HG02938 (cell line): ENCODE measurements around the gene NINJ1.
A peak's percentile ranks its signal among the peaks of the same experiment; 100 is the strongest.
"Not testable (repeated sequence)": the region's sequence is repeated elsewhere in the genome, so short reads cannot be mapped to it uniquely, and the experiment has no call there.

Experiments used
- ATAC-seq: cut with Tn5 transposase; IDR thresholded peaks from one replicate; pipeline ENCODE4 v1.9.1; 2021; ENCODE audit warnings: mild to moderate bottlenecking, moderate library complexity; ENCODE audit not compliant: unreplicated experiment

The NINJ1 gene

DNA sequence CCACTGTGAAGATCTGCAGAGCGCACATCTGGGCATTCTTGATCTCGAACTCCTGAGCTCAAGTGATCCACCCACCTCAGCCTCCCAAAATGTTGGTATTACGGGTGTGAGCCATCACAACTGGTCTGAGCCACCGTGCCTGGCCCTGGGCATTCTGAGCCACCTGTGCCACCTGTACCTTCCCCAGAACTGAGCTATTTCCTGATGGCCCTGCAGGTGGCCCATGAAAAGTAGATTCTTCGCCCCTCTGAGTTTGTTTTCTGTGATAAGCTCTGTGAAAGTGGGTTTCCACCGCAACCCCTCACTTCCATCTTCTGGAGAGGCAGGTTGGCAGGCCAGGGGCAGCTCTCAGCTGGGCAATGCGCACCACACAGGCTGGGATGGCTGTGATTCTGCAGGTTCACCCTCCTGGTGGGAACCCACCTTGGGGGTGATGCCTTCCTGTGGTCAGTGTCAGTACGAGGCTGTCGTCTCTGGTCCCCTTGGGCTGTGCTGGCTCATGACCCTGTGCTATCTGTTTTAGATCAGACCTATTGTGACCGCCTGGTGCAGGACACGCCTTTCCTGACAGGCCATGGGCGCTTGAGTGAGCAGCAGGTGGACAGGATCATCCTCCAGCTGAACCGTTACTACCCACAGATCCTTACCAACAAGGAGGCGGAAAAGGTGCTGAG lies 26.8 kb downstream of the NINJ1 start:
- no peak for ATAC-seq

GRCh38 chr9:93105620-93106019 lies 28.4 kb downstream of the NINJ1 start:
- ATAC-seq, result no peak

DNA sequence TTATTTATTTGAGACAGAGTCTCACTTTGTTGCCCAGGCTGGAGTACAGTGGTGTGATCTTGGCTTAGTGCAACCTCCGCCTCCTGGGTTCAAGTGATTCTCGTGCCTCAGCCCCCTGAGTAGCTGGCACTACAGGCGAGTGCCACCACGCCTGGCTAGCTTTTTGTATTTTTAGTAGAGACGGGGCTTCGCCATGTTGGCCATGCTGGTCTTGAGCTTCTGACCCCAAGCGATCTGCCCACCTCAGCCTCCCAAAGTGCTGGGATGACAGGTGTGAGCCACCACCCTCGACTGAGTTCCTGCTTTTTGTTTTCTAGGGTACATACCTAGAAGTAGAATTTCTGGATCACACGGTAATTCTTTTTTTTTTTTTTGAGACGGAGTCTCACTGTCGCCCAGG lies 33.0 kb downstream of the NINJ1 start:
- ATAC-seq, result not testable (repeated sequence)

- no peak for ATAC-seq
Observed at GRCh38 chr9:93100276-93100636, 33.8 kb downstream of the NINJ1 start.

DNA sequence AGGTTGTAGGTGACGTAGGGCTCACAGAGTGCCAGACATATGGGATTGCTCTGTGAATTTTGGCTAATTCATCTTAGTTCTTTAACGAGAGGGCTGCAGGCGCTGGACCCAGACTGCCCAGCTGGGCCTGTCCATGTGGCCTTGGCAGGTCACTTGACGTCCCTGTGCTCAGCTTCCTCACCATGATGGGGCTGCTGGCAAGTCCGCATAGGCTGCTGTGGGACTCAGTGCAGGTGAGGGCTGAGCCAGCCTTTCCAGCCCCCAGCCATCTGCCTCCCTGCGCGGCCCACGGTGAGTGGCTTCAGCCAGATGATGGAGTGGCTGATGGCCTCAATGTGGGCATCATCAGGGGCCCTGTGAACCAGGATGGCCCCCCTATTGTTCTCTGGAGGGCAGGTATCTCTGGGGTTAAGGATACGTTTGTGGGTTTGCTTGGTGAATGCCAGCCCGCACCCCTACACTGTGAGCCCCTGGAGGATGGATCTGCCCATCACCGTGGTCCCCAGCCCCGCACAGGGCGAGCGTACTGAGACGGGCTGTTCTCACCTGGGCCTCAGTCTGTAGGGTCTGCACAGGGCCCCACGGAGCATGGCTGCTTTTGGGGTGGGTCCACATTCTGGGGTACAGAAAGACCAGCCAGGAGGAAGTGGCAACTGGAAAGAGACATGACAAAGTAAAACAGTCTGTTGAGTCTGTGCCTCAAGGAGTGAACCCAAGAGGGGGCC lies 34.3 kb downstream of the NINJ1 start:
- ATAC-seq, result no peak

DNA sequence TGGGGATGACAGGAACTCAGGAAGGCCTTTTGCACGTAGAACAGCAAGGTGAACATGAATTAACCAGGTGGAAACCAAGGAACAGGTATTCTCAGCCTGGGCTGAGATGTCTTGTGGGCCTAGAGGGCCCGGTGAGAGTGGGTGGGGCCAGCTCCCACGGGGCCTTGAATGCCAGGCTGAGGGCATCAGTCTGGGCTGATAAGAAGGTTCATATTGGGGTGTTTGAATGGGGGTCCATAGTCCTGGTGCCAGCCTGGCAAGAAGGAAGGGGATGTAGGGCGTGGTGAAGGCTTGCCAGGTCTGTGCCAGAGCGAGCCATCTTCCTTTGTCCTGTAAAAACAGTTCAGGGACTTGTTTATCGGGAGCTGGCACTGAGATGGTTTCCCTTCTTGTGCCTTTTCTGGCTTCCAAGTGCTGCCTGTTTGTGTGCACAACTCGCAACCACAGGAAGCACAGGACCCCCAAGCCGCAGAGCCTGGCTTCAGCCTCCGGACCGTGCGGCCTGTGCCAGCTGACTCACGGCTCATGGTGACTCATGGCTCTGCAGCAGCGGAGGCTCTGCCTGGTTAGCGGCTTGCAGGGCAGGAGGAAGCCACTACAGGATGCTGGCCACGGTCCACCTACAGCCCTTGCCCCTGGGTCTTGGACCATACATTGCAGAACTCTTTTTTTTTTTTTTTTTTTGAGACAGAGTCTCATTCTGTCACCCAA lies 35.7 kb downstream of the NINJ1 start:
- no peak for ATAC-seq

GRCh38 chr9:93097511-93098201 lies 36.4 kb downstream of the NINJ1 start:
- ATAC-seq, result no peak

GRCh38 chr9:93096811-93097382 lies 37.2 kb downstream of the NINJ1 start:
- peak; percentile 0 for ATAC-seq

DNA sequence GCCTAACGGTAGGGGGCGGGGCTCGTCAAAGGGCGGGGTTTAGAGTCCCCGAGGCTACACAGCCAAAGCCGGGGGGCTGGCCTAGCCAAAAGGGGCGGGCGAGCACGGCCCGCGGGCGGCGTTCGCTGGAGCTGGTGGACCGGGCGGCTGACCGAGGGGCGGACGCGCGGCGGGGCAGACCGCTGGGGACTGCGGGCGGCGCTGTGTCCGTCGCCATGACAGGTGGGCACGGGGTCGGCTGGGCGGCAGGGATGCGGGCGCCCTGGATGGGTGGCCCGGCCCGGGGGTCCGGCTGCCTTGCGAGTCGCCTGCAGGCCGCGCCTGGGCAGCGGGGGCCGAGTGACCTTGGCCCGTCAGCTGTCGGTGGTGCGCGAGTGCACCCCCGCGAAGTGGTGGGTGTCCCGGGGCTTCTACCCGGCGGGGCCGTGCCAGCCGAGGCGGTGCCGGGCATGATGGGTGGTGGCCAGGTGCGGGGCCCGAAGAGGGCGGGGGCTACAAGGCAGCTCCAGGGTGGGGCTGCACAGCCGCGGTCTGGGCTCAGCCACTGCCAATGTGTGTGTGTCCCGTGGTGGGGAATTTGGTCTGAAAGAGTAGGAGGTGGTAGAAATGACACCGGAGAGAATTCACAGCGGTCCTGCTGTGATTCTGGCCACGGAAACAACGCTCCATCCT lies 37.8 kb downstream of the NINJ1 start, which contains the start of gene CARD19:
TSS of gene CARD19 (plus strand) at position 87 of the 672 bp plus-strand sequence. CDS start at position 216, 129 bp downstream.
- peak; percentile 41 for ATAC-seq

DNA sequence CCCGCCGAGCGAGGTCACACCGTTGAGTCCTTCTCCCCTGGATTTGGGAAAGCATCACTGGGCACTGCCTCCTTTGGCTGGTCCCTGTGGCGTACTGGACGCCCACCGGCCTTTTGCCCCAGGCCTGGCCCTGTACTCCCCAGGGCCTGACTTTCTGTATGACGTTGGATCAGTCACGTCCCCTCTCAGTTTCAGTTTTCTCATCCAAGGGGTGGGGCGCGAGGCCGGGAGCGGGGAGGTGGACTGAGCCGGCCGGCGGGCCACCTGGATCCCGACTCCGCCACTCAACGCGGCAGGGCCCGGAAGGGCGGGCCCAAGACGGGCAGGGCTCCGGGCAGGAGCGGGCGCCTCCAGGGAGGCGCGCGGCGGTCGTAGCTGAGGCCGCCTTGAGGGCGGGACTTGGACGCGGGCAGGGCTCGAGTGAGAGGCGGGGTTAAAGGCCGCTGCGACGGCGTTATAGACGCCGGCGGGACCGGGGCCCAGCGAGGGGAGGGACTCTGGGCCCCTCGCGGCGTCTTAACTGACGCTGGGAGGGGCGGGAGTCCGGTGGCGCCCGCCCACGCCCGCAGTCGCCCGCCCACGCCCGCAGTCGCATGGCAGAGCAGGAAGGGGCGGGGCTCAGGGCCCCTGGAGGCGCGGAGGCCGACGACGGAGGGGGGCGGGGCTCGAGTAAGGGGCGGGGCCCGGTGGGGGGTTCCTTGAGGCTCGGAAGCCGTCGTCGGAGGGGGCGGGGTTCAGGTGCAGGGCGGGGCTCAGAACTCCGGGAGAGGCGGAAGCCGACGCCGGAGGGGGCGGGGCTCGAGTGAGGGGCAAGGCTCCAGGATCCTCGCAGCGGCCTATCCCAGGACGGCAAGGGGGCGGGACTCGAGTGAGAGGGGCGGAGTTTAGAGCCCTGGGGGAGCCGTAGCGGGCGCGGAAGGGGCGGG lies 38.6 kb downstream of the NINJ1 start:
- ATAC-seq, result peak; percentile 48

- ATAC-seq, result no peak
Observed at GRCh38 chr9:93094658-93095204, 39.3 kb downstream of the NINJ1 start.

DNA sequence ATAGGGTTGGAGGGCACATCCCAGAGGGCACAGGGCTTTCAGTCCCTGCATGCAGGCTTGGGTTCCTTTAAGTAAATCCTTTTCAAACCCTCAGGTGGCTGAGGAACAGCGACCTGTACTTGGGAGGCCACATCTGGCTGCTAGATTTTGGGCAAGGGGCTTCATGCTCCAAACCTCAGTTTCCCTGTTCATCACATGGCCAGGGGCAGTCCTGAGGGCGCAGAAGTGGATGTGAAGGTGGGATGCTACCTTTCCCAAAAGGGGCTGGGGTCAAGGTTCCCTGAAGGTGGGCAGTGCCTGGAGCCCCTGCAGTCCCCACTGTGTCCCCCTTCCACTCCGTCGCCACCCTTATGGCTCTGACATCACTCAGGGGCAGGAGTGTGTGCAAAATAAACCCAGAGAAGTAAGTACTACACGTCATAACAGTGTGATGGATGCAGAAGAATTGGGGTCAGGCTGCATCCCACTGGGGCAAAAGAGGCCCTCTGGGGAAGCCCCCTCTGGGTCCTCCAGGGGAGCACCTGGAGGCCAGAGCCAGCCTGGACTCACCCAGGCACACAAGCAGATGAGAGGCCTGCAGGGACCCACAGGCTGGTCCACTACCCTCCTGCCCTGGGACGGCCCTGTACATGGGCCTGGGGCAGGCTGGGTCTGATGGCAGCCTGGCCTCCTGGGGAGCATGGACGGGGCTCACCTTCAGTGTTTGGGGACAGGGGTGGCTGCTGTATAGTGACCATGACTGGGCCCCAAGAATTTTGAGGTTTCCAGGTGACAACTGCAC lies 40.0 kb downstream of the NINJ1 start:
- ATAC-seq, result no peak

- no peak for ATAC-seq
Observed at GRCh38 chr9:93093127-93093876, 40.7 kb downstream of the NINJ1 start.

- no peak for ATAC-seq
Observed at GRCh38 chr9:93092251-93092991, 41.6 kb downstream of the NINJ1 start.

- ATAC-seq, result no peak
Observed at GRCh38 chr9:93091453-93092081, 42.5 kb downstream of the NINJ1 start.

DNA sequence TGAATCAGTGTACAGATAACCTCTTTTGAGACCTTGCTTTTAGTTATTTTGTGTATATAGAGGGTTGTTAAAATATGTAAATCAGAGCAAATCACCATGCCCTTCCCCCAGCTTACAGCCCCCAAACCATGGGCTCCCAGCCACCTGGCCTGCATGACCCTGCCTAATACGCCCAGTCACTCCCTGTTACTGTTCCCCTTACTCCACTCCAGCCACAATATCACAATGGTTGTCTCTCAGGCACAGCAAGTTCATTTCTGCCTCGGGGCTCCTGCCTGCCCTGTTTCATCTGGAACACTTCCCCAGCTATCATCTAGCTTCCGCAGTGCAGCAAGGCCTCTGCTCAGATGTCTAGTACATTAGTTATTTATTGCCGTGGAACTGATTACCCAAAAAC lies 43.0 kb downstream of the NINJ1 start:
- ATAC-seq, result no peak
